B cell (primary cell): ENCODE results near the gene EPC1. TPM values are rescaled to one million over a fixed set of nuclear protein-coding genes. Genes with fewer than 3 reads are reported as not detected.
A peak's percentile ranks its signal among the peaks of the same experiment; 100 is the strongest.

Experiments used
- ATAC-seq: fragments of 200-7000 bp; cut with Tn5 transposase; one replicate; pipeline ENCODE4 v1.10.0; 2021; ENCODE audit warnings: low read depth, mild to moderate bottlenecking, moderate number of reproducible peaks, moderate library complexity
- CTCF ChIA-PET: fragments of 350-600 bp; sonication (Branson Sonifier 250); formaldehyde crosslinking; loops from one replicate; lab custom pipeline; 2021; ENCODE audit warnings: antibody characterized with exemption, inconsistent platforms; lab: Charles Lee
- POLR2A ChIA-PET: fragments of 350-600 bp; sonication (Branson Sonifier 250); formaldehyde crosslinking; loops from one replicate; lab custom pipeline; 2021; ENCODE audit warnings: antibody characterized with exemption; lab: Charles Lee
- DNase-seq: peaks from one replicate; pipeline ENCODE4 v3.0.0; 2013
- H2AFZ ChIP-seq: 2 replicates; pipeline ENCODE4 v1.6.1; 2012; ENCODE audit warnings: mild to moderate bottlenecking, low read depth, low read length; ENCODE audit not compliant: insufficient read depth, poor library complexity, severe bottlenecking
- H3K27ac ChIP-seq, 2 donors: 1 replicate in 1 of 2; 2 replicates in 1 of 2; pipeline ENCODE4 v1.5.1; 2012 to 2013; ENCODE audit warnings: low read length in 2 of 2, mild to moderate bottlenecking in 2 of 2, moderate library complexity in 1 of 2
- H3K27me3 ChIP-seq, 4 experiments: fragments of 200-600 bp in 1 of 4; sonication (generic) in 1 of 4; replicated peaks in 1 of 4; 1 replicate in 2 of 4; 2 replicates in 2 of 4; pipeline versions ENCODE4 v1.6.1 to v1.7.0; 2013 to 2016; ENCODE audit warnings: low read length in 3 of 4, mild to moderate bottlenecking in 2 of 4, mixed read lengths in 1 of 4, moderate library complexity in 1 of 4; ENCODE audit not compliant: insufficient read depth in 4 of 4, control insufficient read depth in 3 of 4; ENCODE audit errors: control extremely low read depth in 1 of 4
- H3K36me3 ChIP-seq, 2 experiments: replicated peaks in 1 of 2; 1 replicate in 1 of 2; 2 replicates in 1 of 2; pipeline versions ENCODE4 v1.6.1 to v1.7.1; 2013; ENCODE audit warnings: low read length in 1 of 2; ENCODE audit not compliant: insufficient read depth in 2 of 2, control insufficient read depth in 1 of 2; ENCODE audit errors: control extremely low read depth in 1 of 2, extremely low read depth in 1 of 2
- H3K4me1 ChIP-seq, 2 donors: fragments of 200-600 bp in 1 of 2; sonication (generic) in 1 of 2; 1 replicate in 1 of 2; 2 replicates in 1 of 2; pipeline versions ENCODE4 v1.5.1 to v1.6.1; 2013 to 2017; ENCODE audit warnings: low read length in 2 of 2; ENCODE audit not compliant: control insufficient read depth in 2 of 2, insufficient read depth in 2 of 2
- H3K4me2 ChIP-seq: replicated peaks from 2 replicates; pipeline ENCODE3; 2012; ENCODE audit warnings: mild to moderate bottlenecking, low read depth, low read length; ENCODE audit not compliant: poor library complexity, severe bottlenecking
- H3K4me3 ChIP-seq, 5 experiments: fragments of 200-600 bp in 1 of 5; sonication (generic) in 1 of 5; 1 replicate in 3 of 5; 2 replicates in 2 of 5; pipeline versions ENCODE4 v1.5.1 to v1.7.0; 2011 to 2016; ENCODE audit warnings: low read length in 4 of 5, mild to moderate bottlenecking in 4 of 5, low read depth in 2 of 5, control low read depth in 1 of 5, moderate library complexity in 1 of 5; ENCODE audit not compliant: insufficient read depth in 1 of 5; ENCODE audit errors: control extremely low read depth in 1 of 5, extremely low read depth in 1 of 5
- H3K79me2 ChIP-seq: fragments of 200-600 bp; sonication (generic); one replicate; pipeline ENCODE4 v1.6.0; 2016; ENCODE audit warnings: low read length; ENCODE audit not compliant: control insufficient read depth, insufficient read depth
- H3K9ac ChIP-seq: fragments of 200-600 bp; sonication (generic); 2 replicates; pipeline ENCODE4 v1.6.1; 2017; ENCODE audit warnings: mild to moderate bottlenecking, low read length, moderate library complexity
- H3K9me3 ChIP-seq, 3 donors: one replicate each; pipeline versions ENCODE4 v1.6.1 to v1.7.1; 2013; ENCODE audit warnings: low read length in 2 of 3; ENCODE audit not compliant: control insufficient read depth in 2 of 3, insufficient read depth in 1 of 3; ENCODE audit errors: control extremely low read depth in 1 of 3
- H4K20me1 ChIP-seq: 2 replicates; pipeline ENCODE4 v1.6.0; 2012; ENCODE audit warnings: mild to moderate bottlenecking, low read length; ENCODE audit not compliant: insufficient read depth, control insufficient read depth, poor library complexity, severe bottlenecking
- H3K27ac Mint-ChIP-seq: one replicate; pipeline ENCODE4 v1.8.0; 2021; ENCODE audit warnings: mixed read lengths
- H3K27me3 Mint-ChIP-seq: one replicate; pipeline ENCODE4 v1.8.0; 2021; ENCODE audit warnings: mixed read lengths
- H3K4me1 Mint-ChIP-seq: one replicate; pipeline ENCODE4 v1.8.0; 2021; ENCODE audit warnings: mixed read lengths
- H3K4me3 Mint-ChIP-seq: one replicate; pipeline ENCODE4 v1.8.0; 2021; ENCODE audit warnings: mixed read lengths
- H3K9me3 Mint-ChIP-seq: one replicate; pipeline ENCODE4 v1.8.0; 2022; ENCODE audit warnings: mixed read lengths; ENCODE audit not compliant: insufficient read depth
- EZH2 ChIP-seq: IDR thresholded peaks from 2 replicates; pipeline ENCODE4 v1.6.1; 2012; ENCODE audit warnings: borderline replicate concordance, low read depth, mild to moderate bottlenecking, moderate library complexity, low read length; ENCODE audit not compliant: insufficient read depth, poor library complexity, severe bottlenecking
- WGBS: methylation state at CpG from one replicate; pipeline ENCODE4 v1.1.5; 2013; ENCODE audit warnings: missing lambda C conversion rate; ENCODE audit not compliant: insufficient coverage; 5-methylcytosine and 5-hydroxymethylcytosine counted together
- intact Hi-C: fragments of 100-400 bp; cut with micrococcal nuclease; formaldehyde crosslinking; loops from one replicate; pipeline ENCODE4 v1.10.0; 2022
- polyA plus RNA-seq: library from polyadenylated mRNA; depleted of rRNA; stranded (reverse); fragments of >200 nt; gene quantifications from 2 replicates; pipeline ENCODE4 v1.2.3, GENCODE V29; 2012
- total RNA-seq, 2 donors: library from RNA; stranded (reverse); fragments of 120-200 nt in 1 of 2; gene quantifications; 1 replicate in 1 of 2; 2 replicates in 1 of 2; pipeline versions ENCODE4 v1.2.3 to v1.2.4, GENCODE V29; 2013 to 2022
- TF ChIP-seq, protein P1 (sequence below): fragments of 200-600 bp; IDR thresholded peaks from one replicate; pipeline ENCODE4 v1.8.0; 2022; ENCODE audit warnings: antibody characterized with exemption, mild to moderate bottlenecking

EPC1 gene
- total and polyA plus RNA-seq, 2 donors (not counting 1 experiment from before 2014, with no cell fraction given), result 120 to 220 TPM

DNA sequence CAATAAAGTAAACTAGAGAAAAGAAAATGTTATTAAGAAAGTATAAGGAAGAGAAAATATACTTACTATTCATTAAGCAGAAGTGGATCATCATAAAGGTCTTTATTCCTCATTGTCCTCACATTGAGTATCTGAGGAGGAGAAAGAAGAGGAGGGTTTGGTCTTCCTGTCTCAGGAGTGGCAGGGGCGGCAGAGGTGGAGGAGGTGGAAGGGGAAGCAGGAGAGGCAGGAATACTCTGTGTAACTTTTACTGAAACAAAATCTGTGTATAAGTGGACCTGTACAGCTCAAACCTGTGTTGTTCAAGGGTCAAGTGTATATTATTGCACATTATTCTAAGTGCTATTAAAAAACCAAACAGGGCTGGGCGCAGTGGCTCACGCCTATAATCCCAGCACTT, 34.2 kb upstream of the EPC1 start:
- WGBS, result no CpG with 5 or more reads among the region's 3 CpGs
- H3K27me3 ChIP-seq, result no peaks in the 10 kb centered on the region
- ChIA-PET POLR2A (no interaction called here), CTCF (no interaction called here)
- peaks cover 0 to 3% (median 0%) of the 10 kb centered on the region in 3 donors for H3K9me3 ChIP-seq
- peaks cover 24% of the 10 kb centered on the region for H3K79me2 ChIP-seq
- H3K27ac ChIP-seq, result no peak overlapping the region
- intact Hi-C loops, result no loop called here
- DNase-seq (no peak), ATAC-seq (no peak)
- no peak overlapping the region for H3K9ac ChIP-seq
- H3K4me2 ChIP-seq, result no peak overlapping the region
- H3K9me3 Mint-ChIP-seq, result no peaks in the 10 kb centered on the region
- no peak overlapping the region for H2AFZ ChIP-seq
- no peak overlapping the region for H3K4me3 Mint-ChIP-seq
- peaks cover 10 to 15% of the 10 kb centered on the region in 2 donors for H3K4me1 ChIP-seq
- H3K27ac Mint-ChIP-seq, result no peak overlapping the region
- no peaks in the 10 kb centered on the region for H3K36me3 ChIP-seq
- no peak for TF ChIP-seq EZH2
- TF ChIP-seq, protein P1, sequence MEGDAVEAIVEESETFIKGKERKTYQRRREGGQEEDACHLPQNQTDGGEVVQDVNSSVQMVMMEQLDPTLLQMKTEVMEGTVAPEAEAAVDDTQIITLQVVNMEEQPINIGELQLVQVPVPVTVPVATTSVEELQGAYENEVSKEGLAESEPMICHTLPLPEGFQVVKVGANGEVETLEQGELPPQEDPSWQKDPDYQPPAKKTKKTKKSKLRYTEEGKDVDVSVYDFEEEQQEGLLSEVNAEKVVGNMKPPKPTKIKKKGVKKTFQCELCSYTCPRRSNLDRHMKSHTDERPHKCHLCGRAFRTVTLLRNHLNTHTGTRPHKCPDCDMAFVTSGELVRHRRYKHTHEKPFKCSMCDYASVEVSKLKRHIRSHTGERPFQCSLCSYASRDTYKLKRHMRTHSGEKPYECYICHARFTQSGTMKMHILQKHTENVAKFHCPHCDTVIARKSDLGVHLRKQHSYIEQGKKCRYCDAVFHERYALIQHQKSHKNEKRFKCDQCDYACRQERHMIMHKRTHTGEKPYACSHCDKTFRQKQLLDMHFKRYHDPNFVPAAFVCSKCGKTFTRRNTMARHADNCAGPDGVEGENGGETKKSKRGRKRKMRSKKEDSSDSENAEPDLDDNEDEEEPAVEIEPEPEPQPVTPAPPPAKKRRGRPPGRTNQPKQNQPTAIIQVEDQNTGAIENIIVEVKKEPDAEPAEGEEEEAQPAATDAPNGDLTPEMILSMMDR, result no peak
- no peaks in the 10 kb centered on the region for H4K20me1 ChIP-seq
- peaks cover 4% of the 10 kb centered on the region for H3K4me1 Mint-ChIP-seq
- H3K27me3 Mint-ChIP-seq, result no peaks in the 10 kb centered on the region
- H3K4me3 ChIP-seq, result no peak overlapping the region

DNA sequence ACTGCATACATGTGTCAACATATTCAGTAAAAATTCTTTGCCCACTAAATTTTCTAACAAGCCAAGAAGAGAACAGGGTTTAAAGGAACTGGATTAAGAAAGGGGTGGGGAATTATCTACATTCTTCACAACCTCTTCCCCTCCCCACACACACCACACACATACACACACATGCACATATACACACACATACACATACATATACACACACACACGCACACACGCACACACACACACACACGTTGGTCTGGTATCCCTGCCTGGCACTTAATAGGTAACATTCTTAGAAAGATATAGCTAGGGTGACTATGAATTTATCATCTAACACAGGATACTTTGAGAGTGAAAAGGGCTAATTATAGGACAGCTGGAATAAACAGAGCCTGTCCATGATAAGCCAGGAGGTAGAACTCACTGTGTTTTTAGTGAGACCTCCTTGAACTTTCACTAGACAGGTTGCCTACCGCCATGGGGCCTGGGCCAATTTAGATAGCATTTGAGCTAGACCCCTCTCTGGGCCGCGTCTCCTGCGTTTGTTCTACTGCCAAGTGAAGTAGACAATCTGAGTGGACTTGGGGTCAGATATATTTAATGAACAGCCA, 33.1 kb upstream of the EPC1 start:
- Histone ChIP-seq H3K27me3 (no peaks in the 10 kb centered on the region), H3K4me3 (peak overlapping the region in 3 of 5 experiments; percentile 78 to 96 (median 83)), H3K36me3 (no peaks in the 10 kb centered on the region), H3K27ac (peak overlapping the region; percentile 73 to 85), H3K4me1 (peaks cover 10 to 23% of the 10 kb centered on the region in 2 donors), H2AFZ (peak overlapping the region; percentile 85), H3K9ac (peak overlapping the region; percentile 85), H4K20me1 (no peaks in the 10 kb centered on the region), H3K4me2 (peak overlapping the region; percentile 88), H3K79me2 (peaks cover 35% of the 10 kb centered on the region), H3K9me3 (peaks cover 0 to 3% (median 2%) of the 10 kb centered on the region in 3 donors)
- Mint-ChIP-seq H3K9me3 (no peaks in the 10 kb centered on the region), H3K27ac (no peak overlapping the region), H3K4me3 (no peak overlapping the region), H3K27me3 (no peaks in the 10 kb centered on the region), H3K4me1 (peaks cover 10% of the 10 kb centered on the region)
- intact Hi-C loops, result loop anchor here (1.0 to 5.0 kb wide), 4 partner anchors 324 to 1348 kb away; partner anchors contain the start of genes ARHGAP12, ITGB1, KIF5B and ZNF438
- ChIA-PET POLR2A (no interaction called here), CTCF (interaction anchor here (2.3 to 5.8 kb wide), 2 partner anchors 13 to 34 kb away, joined by 5 to 29 read pairs; no protein-coding TSS in a partner anchor)
- no CpG with 5 or more reads among the region's 7 CpGs for WGBS
- TF ChIP-seq, protein P1, result no peak
- TF ChIP-seq EZH2, result no peak
- DNase-seq (no peak), ATAC-seq (no peak)
